GM19240 (cell line): ENCODE measurements around the gene NAPSA.
A peak's percentile ranks its signal among the peaks of the same experiment; 100 is the strongest.
"Not testable (repeated sequence)": the region's sequence is repeated elsewhere in the genome, so short reads cannot be mapped to it uniquely, and the experiment has no call there.

ENCODE experiments used
- DNase-seq: peaks from one replicate; pipeline ENCODE4 v3.0.0; 2011; ENCODE audit warnings: low spot score; ENCODE audit not compliant: insufficient read length

Gene NAPSA

DNA sequence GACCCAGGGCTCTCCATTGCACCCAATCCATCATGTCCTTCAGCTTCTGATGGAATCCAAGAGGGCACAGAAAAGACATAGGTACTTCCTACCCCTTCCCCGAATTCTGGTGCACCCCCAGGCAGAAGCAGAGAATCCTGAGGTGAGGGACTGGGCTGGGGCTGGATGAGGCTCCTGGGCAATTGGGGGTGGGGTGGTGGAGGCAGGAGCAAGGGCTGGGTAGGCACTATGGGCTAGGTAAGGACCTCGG is 33.5 kb downstream of the NAPSA start:
- DNase-seq: no peak

DNA sequence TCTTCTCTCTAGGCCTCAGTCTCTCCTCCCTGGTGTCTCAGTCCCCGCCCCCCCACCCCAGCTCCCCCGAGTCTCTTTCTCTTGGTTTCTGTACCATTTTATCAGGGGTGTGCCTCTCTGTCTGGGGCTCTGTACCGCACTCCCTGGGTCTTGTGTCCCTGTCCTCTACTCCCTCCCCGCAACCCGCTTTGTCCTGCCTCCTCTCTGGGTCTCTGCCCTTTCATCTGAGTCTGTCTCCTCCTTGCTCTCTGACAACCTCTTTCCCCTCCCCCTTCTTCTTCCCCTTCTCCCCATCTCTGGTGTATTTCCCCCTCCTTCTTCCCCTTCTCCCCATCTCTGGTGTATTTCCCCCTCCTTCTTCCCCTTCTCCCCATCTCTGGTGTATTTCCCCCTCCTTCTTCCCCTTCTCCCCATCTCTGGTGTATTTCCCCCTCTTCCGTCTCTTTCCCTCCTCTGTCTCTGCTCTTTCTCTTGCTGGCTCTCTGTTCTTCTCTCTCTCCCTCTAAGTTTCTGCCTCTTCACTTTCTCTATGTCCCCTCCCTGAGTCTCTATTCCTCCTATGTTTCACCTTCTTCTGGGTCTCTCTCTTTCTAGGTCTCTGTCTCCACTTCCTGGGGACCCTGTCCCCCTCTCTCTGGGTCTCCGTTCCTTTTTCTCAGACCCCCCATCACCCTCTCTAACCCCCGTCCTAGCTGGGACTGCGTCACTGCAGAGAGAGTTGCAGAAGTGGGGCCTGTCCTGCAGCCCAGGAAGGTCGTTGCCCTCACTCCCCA is 34.0 kb downstream of the NAPSA start:
- no peak for DNase-seq

- DNase-seq: no peak
These were observed 34.9 kb downstream of the NAPSA start for GRCh38 chr19:50330365-50331078.

GRCh38 chr19:50329926-50330294 is 35.5 kb downstream of the NAPSA start:
- not testable (repeated sequence) for DNase-seq

- DNase-seq: peak; percentile 94
These were observed 36.1 kb downstream of the NAPSA start, which contains the start of gene KCNC3 for GRCh38 chr19:50329146-50329925. KCNC3 (minus strand) TSS chr19:50329377; CDS start chr19:50329082, 295 bp downstream.

GRCh38 chr19:50328873-50329145 is 36.6 kb downstream of the NAPSA start:
- DNase-seq: no peak

DNA sequence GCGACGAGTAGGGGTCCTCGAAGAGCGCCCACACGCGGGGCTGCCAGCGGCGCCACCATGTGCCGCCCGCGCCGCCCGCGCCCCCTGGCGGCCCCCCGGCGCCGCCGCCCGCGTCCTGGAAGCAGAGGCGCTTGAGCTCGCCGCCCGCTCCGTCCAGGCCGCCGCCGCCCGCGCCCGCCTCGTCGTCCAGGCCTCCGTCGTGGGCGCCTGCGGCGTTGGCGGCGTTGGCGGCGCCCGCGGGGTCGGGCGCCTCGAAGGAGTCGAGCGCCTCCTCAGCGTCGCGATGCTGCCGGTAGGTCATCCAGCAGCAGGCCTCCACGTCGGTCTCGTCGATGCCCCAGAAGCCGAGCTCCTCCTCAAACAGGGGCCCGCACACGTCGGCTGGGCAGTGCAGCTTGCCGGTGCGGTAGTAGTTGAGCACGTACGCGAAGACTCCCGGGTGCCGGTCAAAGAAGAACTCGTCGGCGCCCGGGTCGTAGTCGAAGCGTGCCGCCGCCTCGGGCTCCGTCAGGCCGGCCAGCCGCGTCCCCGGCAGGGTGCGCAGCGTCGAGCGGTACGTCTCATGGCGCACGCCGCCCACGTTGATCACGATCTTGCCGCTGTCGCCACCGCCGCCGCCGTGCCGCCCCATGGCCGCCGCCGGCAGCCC is 37.1 kb downstream of the NAPSA start:
- DNase-seq: no peak

- DNase-seq: no peak
These were observed 37.8 kb downstream of the NAPSA start for GRCh38 chr19:50327461-50328223.

DNA sequence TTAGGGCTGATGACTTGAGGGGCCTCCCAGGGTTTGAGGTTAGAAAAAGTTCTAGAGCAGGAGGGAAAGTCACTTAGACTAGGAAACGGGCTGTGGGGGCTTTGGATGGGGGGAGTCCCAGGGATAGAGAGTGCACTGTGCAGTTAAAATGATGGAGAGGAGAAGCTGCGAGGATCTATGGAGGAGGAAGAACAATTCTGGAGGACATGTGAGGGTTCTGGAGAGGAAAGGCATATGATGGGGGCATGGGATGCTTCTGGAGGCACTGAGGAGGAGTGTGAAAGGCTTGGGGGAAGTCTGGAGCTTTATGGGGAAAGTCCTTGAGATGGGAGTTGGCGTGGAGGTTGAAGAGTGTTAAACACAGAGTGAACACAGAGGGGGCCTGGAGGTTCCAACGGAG is 38.4 kb downstream of the NAPSA start:
- DNase-seq: no peak

DNA sequence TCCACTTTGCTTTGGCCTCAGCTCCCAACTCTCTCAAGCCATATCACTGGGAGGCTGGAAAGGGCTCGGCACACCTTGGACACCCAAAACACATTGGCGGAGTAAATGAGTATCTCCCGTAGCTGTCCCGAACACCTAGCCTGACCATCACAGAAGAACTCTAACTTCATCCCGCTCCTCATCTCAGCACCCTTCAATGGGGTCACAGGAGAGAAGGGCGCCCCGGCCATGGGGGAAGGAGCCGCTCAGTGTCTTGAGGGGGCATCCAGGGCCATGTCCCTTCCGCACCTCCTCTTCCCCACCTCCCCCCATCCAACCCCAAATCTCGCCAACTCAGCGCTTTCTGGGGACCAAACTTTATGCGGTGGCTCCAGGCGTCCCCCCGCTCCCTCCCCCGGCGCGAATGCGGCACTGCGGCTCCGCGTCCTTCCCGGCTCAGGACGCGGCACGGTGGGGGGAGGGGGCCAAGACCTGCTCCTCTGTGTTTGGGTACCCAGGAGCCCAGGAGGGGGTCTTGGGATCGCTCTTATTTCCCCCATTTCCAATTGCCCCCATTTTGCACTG is 39.3 kb downstream of the NAPSA start:
- no peak for DNase-seq

GRCh38 chr19:50325310-50326100 is 39.9 kb downstream of the NAPSA start:
- DNase-seq: peak; percentile 91

GRCh38 chr19:50324331-50324730 is 41.1 kb downstream of the NAPSA start:
- no peak for DNase-seq

DNA sequence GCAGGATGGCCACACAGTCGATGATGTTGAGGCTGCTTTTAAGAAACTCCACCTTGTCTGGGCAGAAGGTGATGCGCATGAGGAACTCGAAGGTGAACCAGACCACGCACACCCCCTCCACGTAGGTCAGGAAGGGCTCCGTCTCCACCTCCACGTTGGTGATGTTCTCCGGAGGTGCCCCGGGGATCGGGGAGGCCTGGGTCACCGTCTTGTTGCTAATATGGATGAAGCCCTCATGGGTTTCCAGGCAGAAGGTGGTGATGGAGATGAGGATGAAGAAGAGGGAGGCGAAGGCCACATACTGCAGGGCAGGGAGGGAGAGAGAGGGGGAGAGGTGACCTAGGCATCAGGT is 41.7 kb downstream of the NAPSA start:
- no peak for DNase-seq

DNA sequence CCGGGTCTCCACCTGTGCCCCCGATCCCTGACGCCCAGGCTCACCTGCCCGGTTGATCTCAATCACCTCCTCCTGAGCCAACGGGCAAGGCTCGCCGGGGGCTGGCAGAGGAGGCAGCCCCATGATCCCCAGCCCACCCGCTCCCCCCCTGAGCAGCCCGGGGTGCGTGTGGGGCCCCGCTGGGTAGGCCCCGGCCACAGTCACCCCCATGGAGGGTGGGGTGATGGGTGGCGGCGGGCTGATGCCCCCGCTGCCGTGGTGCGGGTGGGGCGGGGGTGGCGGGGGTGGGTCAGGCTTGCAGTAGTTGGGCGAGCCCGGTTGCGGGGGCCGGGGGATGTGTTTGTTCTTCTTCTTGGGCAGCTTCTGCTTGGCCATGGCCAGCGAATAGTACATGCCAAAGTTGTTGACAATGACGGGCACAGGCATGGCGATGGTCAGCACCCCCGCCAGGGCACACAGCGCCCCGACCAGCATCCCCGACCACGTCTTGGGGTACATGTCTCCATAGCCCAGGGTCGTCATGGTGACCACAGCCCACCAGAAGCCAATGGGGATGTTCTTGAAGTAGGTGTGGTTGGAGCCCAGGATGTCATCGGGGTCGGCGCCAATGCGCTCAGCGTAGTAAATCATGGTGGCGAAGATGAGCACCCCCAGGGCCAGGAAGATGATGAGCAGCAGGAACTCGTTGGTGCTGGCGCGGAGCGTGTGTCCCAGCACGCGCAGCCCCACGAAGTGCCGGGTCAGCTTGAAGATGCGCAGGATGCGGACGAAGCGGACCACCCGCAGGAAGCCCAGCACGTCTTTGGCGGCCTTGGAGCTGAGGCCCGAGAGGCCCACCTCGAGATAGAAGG is 42.3 kb downstream of the NAPSA start:
- no peak for DNase-seq

GRCh38 chr19:50322234-50322633 is 43.2 kb downstream of the NAPSA start:
- DNase-seq: no peak

DNA sequence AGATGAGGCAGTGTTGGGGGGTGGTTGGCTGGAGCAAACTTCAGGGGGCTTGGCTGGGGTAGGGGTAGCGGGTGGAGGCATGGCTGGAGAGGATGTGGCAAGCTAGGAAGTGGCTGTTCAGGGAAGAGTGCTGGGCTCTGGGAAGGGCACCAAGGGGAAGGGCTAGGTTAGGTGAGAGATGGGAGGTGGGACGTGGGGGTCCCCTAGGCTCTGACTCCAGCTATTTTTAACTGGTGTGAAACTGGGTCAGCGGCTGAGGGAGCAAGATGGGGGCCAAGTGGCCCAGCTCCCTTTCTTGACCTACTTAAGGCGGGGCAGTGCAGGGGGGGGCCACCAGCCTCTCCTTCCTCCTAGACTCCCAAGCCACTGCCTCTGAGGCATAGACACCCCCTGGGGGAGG is 43.6 kb downstream of the NAPSA start:
- no peak for DNase-seq

GRCh38 chr19:50320596-50320995 is 44.8 kb downstream of the NAPSA start:
- no peak for DNase-seq

DNA sequence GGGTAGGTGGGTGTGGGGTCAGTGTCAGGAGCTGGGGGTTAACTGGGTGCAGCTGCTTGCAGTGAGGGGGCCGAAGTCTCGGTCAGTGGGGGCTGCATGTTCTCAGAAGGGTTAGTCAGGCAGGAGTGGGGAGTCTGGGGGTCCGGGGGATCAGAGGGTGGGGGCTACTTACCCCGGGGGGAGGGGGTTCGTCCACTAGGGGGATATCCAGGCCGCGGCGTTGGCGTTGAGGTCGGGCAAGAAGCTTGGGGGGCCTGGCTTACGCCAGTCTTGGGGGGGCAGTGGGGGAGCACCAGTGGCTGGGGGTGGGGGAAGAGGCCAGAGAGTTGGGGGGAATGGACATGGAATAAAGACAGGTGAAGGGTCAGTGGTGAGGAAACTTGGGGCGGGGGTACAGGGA is 45.4 kb downstream of the NAPSA start:
- DNase-seq: no peak

GRCh38 chr19:50319156-50319555 is 46.3 kb downstream of the NAPSA start:
- no peak for DNase-seq
